AG10803 (cell line): ENCODE data around the gene HASPIN.

Experiments used
- DNase-seq: peaks from one replicate; pipeline ENCODE4 v3.0.0; 2010; ENCODE audit warnings: low read depth
- H3K4me3 ChIP-seq: 2 replicates; pipeline ENCODE4 v1.5.1; 2011; ENCODE audit warnings: mild to moderate bottlenecking, low read length, control low read depth
- CTCF ChIP-seq: conservative IDR thresholded peaks from 2 replicates; pipeline ENCODE4 v1.5.1; 2011; ENCODE audit warnings: mild to moderate bottlenecking, low read length, control low read depth, inconsistent platforms

Gene HASPIN

DNA sequence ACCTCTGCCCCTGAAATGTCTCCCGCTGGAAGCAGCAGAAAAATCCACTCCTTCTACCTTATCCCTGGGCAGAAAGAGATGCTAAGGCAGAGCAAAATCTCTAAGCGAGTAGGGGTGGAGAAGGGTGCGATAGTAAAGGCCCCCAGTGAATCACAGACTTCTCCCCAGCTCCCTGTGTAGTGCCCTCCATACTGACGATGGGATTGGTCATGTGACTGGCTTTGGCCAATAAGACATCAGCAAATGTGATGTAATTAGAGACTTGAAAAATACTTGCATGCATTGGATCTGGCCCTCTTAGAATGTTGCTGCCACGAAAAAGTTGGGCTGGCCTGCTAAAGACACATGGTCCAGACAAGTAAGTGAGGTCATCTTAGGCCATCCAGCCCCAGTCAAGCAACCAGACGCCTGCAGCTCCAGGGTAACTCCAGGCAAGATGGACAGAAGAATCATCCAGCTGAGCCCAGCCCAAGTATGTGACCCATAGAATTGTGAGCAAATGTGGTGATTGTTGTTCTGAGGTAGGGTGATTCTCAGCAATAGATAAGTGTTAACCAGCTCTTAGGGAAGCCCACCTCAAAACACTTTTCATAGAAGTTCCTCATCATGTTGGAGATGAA, 36.0 kb downstream of the HASPIN start:
- no peak for TF ChIP-seq CTCF
- no peak for DNase-seq
- H3K4me3 ChIP-seq: no peak overlapping the region

DNA sequence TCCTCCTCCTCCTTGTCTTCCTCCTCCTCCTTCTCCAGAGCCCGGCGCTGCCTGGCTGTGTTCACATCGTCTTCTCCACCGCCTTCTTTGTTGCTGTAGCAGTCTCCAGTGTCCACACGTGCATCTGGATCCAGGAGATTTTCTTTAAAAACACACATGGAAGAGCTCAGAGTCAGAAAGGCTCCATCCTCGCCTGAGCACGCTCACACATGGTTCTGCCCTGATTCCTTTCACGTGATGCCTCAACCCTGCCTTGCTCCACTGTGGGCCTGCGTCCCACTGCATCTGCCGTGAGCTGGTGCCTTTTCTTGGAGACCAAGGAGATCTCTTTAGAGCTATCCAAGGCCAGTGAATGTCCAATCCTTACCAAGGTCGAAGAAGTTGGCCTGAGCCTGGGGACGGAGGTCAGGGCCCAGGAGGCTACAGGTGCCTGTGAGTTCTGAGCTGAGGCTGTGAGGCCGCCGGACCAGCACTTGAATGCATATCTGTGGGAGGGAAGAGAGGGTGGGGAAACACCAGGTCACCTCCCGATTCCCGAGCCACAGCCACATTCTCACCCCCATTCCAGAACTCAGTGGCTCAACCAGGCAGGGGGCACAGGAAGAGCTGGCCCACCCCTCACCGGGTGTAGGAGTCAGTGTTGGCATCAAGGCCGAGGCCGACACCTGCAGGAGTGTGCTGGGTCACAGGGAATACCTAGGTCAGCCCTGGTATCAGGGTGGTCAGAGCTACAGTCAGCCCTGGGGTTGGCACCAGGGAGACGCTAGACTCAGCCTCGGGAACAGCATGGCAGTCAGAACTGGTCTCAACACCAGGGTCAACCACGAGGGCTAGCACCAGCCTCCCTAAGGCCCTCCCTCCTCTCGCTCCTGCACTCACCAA, 37.6 kb downstream of the HASPIN start:
- DNase-seq: peak; percentile 47
- TF ChIP-seq CTCF: no peak
- H3K4me3 ChIP-seq: no peak overlapping the region

DNA sequence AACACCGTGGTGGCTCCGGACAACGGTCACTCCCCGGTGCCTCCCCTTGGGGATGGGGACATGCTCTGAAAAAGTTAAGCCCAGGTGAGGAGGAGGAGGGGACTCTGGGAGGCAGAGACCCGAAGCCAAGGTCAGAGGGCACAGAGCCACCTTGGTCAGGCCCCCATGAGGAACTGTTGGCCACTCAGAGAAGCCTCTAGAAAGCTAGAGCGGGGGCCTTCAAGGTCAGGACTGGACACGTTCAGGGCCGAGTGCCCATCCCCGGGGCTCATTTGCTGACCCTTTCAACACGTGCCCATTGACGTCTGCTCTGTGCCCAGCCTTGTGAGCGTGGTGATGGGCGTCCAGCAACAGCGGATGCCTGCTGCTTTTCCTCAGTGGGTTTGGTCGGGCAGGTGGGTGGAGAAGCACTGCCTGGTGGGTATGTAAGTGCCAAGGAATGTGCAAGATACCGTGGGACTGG, 38.2 kb downstream of the HASPIN start:
- DNase-seq: no peak
- no peak overlapping the region for H3K4me3 ChIP-seq
- TF ChIP-seq CTCF: no peak

GRCh38 chr17:3762922-3763776, 39.4 kb downstream of the HASPIN start:
- H3K4me3 ChIP-seq: no peak overlapping the region
- no peak for TF ChIP-seq CTCF
- DNase-seq: no peak

- TF ChIP-seq CTCF: no peak
- H3K4me3 ChIP-seq: no peak overlapping the region
- no peak for DNase-seq
Observed at GRCh38 chr17:3763777-3764170, 40.1 kb downstream of the HASPIN start.

GRCh38 chr17:3765981-3766380, 42.3 kb downstream of the HASPIN start:
- TF ChIP-seq CTCF: no peak
- H3K4me3 ChIP-seq: no peak overlapping the region
- no peak for DNase-seq
